HG03469 (cell line): Measurements from ENCODE around the gene PRR7.

Experiments used
- ATAC-seq: cut with Tn5 transposase; IDR thresholded peaks from one replicate; pipeline ENCODE4 v1.9.1; 2021; ENCODE audit warnings: mild to moderate bottlenecking, moderate library complexity, moderate number of reproducible peaks; ENCODE audit not compliant: unreplicated experiment

Gene PRR7

GRCh38 chr5:177496070-177496726 is 49.6 kb downstream of the PRR7 start:
- no peak for ATAC-seq

- ATAC-seq, result no peak
Measured at GRCh38 chr5:177496727-177497291, 50.2 kb downstream of the PRR7 start.

GRCh38 chr5:177497292-177498012 is 50.8 kb downstream of the PRR7 start, which contains the start of gene PDLIM7:
PDLIM7 (minus strand) TSS chr5:177497604; CDS start chr5:177496512, 1,092 bp downstream.
- peak; percentile 69 for ATAC-seq

- no peak for ATAC-seq
Measured at GRCh38 chr5:177498013-177498787, 51.6 kb downstream of the PRR7 start.

GRCh38 chr5:177499842-177500241 is 53.2 kb downstream of the PRR7 start:
- no peak for ATAC-seq

GRCh38 chr5:177500685-177501522 is 54.3 kb downstream of the PRR7 start:
- ATAC-seq, result no peak

GRCh38 chr5:177501874-177502678 is 55.5 kb downstream of the PRR7 start:
- ATAC-seq, result no peak

GRCh38 chr5:177502886-177503285 is 56.3 kb downstream of the PRR7 start:
- no peak for ATAC-seq

- no peak for ATAC-seq
Measured at GRCh38 chr5:177503351-177504085, 56.9 kb downstream of the PRR7 start.

GRCh38 chr5:177504086-177505056 is 57.8 kb downstream of the PRR7 start:
- no peak for ATAC-seq

- ATAC-seq, result no peak
Measured at GRCh38 chr5:177505075-177505474, 58.5 kb downstream of the PRR7 start.
